ENCODE data around the gene RDM1. TPM values are rescaled to one million over a fixed set of nuclear protein-coding genes. Genes with fewer than 3 reads are reported as not detected.
A peak's percentile ranks its signal among the peaks of the same experiment; 100 is the strongest.

Gene RDM1, protein sequence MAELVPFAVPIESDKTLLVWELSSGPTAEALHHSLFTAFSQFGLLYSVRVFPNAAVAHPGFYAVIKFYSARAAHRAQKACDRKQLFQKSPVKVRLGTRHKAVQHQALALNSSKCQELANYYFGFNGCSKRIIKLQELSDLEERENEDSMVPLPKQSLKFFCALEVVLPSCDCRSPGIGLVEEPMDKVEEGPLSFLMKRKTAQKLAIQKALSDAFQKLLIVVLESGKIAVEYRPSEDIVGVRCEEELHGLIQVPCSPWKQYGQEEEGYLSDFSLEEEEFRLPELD
- total RNA-seq (2021), result 4.7 to 6.4 TPM (median 5.2 TPM) in 3 replicates
- percentile 64 among the genes with signal in this experiment for Bru-seq, nascent RNA
- long read RNA-seq, experiment 1, partial matches to known transcripts, result 1 of 8 reads
- long read RNA-seq, experiment 1, other reads (novel, unspliced or antisense), result 2 of 8 reads
- long read RNA-seq, experiment 2, partial matches to known transcripts, result 0 of 4 reads
- long read RNA-seq, experiment 2, other reads (novel, unspliced or antisense), result 3 of 4 reads
- long read RNA-seq, experiment 3, partial matches to known transcripts, result 0 of 8 reads
- long read RNA-seq, experiment 3, other reads (novel, unspliced or antisense), result 2 of 8 reads

DNA sequence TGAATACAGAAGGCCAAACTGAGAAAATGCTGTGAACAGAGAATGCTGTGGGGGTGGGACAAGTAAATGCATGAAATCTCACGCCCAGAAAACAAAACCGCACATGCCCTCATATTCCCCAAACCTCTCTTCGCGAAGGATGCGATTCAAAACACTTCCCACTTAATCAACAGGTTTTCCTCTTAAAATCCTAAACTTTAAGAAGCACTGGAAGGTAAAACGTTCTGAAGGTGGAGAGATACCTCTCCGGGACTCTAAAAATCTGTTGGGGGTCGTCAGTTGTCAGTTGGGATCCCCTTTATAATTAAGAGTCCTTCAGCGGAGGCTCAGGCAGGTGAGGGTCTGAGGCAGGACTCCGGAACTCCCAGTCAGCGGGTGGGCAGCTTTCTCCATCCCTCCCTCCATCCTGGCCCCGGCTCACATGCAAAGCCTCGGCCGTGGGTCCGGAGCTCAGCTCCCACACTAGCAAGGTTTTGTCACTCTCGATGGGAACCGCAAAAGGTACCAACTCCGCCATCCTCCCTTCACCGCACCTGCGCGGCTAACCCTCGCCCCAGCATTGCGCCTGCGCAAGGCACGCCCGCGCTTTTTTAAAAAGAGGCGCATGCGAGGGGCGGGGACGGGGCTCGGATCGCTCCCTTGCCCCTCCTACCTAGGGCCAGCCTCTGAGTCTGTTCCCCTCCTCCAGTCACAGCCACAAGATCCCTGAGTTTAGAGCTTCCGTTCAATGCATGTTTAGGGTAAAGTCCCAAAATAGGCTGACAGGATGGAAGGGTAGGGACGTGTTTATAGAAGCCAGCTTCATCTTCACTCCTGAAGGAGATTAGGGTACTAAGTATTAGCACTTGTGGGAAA is at the start of gene RDM1:
RDM1 (minus strand) TSS at position 563 of the 855 bp plus-strand sequence; CDS start at position 517, 46 bp downstream.
- H3K27me3 Mint-ChIP-seq (ENCODE audit: low read depth), result peaks cover 11% of the 10 kb centered on the region
- CTCF ChIA-PET, result interaction anchor here (0.6 to 2.8 kb wide), 11 partner anchors 18 to 553 kb away, joined by 3 to 12 read pairs (median 6); partner anchors contain the start of gene TAF15
- peak within 1 kb of the TSS; percentile 73 for H3K4me3 Mint-ChIP-seq
- ATAC-seq, result peak; percentile 99
- peak; percentile 94 for DNase-seq (ENCODE audit: low spot score)
- no peaks in the 10 kb centered on the region; the same call in 1 of the 2 replicates for H3K36me3 Mint-ChIP-seq
- H3K9me3 Mint-ChIP-seq, result no peaks in the 10 kb centered on the region
- H3K27ac Mint-ChIP-seq, result peak within 1 kb of the TSS; percentile 19; the same call in 1 of the 2 replicates
- H3K4me1 Mint-ChIP-seq, result peaks cover 25% of the 10 kb centered on the region
- POLR2A ChIA-PET, result interaction anchor here (1.2 kb wide), 1 partner anchor 121 kb away, joined by 3 read pairs; the partner anchor contains the start of gene TAF15
- TF ChIP-seq NR2C2 (CRISPR knock-in tag; IDR thresholded peaks at IDR 0.05) (no peak), GTF2I (CRISPR knock-in tag; conservative IDR thresholded peaks at IDR 0.05) (no peak), ZBTB21 (CRISPR knock-in tag; IDR thresholded peaks at IDR 0.05; ENCODE audit: borderline replicate concordance) (peak; percentile 67; the same call in 1 of the 2 replicates), ZNF396 (CRISPR knock-in tag; IDR thresholded peaks at IDR 0.05; ENCODE audit: borderline replicate concordance) (no peak), ZNF423 (CRISPR knock-in tag; IDR thresholded peaks at IDR 0.05) (no peak), ETV6 (CRISPR knock-in tag; IDR thresholded peaks at IDR 0.05) (peak; percentile 79), MYBL2 (CRISPR knock-in tag; IDR thresholded peaks at IDR 0.05) (peak; percentile 97), ZNF138 (CRISPR knock-in tag; conservative IDR thresholded peaks at IDR 0.05) (no peak), EMX1 (CRISPR knock-in tag; IDR thresholded peaks at IDR 0.05) (no peak), SMAD3 (CRISPR knock-in tag; IDR thresholded peaks at IDR 0.05; ENCODE audit: borderline replicate concordance) (no peak), TCF7 (CRISPR knock-in tag; IDR thresholded peaks at IDR 0.05; ENCODE audit: low read depth) (no peak), ATF1 (CRISPR knock-in tag; IDR thresholded peaks at IDR 0.05) (no peak), TEAD4 (CRISPR knock-in tag; IDR thresholded peaks at IDR 0.05) (no peak), ESRRA (CRISPR knock-in tag; IDR thresholded peaks at IDR 0.05; ENCODE audit: borderline replicate concordance) (no peak), TEAD1 (CRISPR knock-in tag; IDR thresholded peaks at IDR 0.05) (peak; percentile 33; the same call in 1 of the 2 replicates), SOX15 (CRISPR knock-in tag; IDR thresholded peaks at IDR 0.05) (no peak)
- TF ChIP-seq, protein P1, sequence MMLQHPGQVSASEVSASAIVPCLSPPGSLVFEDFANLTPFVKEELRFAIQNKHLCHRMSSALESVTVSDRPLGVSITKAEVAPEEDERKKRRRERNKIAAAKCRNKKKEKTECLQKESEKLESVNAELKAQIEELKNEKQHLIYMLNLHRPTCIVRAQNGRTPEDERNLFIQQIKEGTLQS (CRISPR knock-in tag; conservative IDR thresholded peaks at IDR 0.05), result no peak
- TF ChIP-seq, protein P2, sequence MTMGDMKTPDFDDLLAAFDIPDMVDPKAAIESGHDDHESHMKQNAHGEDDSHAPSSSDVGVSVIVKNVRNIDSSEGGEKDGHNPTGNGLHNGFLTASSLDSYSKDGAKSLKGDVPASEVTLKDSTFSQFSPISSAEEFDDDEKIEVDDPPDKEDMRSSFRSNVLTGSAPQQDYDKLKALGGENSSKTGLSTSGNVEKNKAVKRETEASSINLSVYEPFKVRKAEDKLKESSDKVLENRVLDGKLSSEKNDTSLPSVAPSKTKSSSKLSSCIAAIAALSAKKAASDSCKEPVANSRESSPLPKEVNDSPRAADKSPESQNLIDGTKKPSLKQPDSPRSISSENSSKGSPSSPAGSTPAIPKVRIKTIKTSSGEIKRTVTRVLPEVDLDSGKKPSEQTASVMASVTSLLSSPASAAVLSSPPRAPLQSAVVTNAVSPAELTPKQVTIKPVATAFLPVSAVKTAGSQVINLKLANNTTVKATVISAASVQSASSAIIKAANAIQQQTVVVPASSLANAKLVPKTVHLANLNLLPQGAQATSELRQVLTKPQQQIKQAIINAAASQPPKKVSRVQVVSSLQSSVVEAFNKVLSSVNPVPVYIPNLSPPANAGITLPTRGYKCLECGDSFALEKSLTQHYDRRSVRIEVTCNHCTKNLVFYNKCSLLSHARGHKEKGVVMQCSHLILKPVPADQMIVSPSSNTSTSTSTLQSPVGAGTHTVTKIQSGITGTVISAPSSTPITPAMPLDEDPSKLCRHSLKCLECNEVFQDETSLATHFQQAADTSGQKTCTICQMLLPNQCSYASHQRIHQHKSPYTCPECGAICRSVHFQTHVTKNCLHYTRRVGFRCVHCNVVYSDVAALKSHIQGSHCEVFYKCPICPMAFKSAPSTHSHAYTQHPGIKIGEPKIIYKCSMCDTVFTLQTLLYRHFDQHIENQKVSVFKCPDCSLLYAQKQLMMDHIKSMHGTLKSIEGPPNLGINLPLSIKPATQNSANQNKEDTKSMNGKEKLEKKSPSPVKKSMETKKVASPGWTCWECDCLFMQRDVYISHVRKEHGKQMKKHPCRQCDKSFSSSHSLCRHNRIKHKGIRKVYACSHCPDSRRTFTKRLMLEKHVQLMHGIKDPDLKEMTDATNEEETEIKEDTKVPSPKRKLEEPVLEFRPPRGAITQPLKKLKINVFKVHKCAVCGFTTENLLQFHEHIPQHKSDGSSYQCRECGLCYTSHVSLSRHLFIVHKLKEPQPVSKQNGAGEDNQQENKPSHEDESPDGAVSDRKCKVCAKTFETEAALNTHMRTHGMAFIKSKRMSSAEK (CRISPR knock-in tag; IDR thresholded peaks at IDR 0.05; ENCODE audit: borderline replicate concordance), result no peak
- TF ChIP-seq, protein P3, sequence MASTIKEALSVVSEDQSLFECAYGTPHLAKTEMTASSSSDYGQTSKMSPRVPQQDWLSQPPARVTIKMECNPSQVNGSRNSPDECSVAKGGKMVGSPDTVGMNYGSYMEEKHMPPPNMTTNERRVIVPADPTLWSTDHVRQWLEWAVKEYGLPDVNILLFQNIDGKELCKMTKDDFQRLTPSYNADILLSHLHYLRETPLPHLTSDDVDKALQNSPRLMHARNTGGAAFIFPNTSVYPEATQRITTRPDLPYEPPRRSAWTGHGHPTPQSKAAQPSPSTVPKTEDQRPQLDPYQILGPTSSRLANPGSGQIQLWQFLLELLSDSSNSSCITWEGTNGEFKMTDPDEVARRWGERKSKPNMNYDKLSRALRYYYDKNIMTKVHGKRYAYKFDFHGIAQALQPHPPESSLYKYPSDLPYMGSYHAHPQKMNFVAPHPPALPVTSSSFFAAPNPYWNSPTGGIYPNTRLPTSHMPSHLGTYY (CRISPR knock-in tag; IDR thresholded peaks at IDR 0.05), result no peak
- TF ChIP-seq, protein P4, sequence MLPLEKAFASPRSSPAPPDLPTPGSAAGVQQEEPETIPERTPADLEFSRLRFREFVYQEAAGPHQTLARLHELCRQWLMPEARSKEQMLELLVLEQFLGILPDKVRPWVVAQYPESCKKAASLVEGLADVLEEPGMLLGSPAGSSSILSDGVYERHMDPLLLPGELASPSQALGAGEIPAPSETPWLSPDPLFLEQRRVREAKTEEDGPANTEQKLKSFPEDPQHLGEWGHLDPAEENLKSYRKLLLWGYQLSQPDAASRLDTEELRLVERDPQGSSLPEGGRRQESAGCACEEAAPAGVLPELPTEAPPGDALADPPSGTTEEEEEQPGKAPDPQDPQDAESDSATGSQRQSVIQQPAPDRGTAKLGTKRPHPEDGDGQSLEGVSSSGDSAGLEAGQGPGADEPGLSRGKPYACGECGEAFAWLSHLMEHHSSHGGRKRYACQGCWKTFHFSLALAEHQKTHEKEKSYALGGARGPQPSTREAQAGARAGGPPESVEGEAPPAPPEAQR (CRISPR knock-in tag; IDR thresholded peaks at IDR 0.05), result no peak
- TF ChIP-seq, protein P5, sequence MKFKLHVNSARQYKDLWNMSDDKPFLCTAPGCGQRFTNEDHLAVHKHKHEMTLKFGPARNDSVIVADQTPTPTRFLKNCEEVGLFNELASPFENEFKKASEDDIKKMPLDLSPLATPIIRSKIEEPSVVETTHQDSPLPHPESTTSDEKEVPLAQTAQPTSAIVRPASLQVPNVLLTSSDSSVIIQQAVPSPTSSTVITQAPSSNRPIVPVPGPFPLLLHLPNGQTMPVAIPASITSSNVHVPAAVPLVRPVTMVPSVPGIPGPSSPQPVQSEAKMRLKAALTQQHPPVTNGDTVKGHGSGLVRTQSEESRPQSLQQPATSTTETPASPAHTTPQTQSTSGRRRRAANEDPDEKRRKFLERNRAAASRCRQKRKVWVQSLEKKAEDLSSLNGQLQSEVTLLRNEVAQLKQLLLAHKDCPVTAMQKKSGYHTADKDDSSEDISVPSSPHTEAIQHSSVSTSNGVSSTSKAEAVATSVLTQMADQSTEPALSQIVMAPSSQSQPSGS (CRISPR knock-in tag; IDR thresholded peaks at IDR 0.05; ENCODE audit: borderline replicate concordance, low read depth), result no peak
- TF ChIP-seq, protein P6, sequence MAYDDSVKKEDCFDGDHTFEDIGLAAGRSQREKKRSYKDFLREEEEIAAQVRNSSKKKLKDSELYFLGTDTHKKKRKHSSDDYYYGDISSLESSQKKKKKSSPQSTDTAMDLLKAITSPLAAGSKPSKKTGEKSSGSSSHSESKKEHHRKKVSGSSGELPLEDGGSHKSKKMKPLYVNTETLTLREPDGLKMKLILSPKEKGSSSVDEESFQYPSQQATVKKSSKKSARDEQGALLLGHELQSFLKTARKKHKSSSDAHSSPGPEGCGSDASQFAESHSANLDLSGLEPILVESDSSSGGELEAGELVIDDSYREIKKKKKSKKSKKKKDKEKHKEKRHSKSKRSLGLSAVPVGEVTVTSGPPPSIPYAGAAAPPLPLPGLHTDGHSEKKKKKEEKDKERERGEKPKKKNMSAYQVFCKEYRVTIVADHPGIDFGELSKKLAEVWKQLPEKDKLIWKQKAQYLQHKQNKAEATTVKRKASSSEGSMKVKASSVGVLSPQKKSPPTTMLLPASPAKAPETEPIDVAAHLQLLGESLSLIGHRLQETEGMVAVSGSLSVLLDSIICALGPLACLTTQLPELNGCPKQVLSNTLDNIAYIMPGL (CRISPR knock-in tag; IDR thresholded peaks at IDR 0.05), result no peak
- TF ChIP-seq, protein P7, sequence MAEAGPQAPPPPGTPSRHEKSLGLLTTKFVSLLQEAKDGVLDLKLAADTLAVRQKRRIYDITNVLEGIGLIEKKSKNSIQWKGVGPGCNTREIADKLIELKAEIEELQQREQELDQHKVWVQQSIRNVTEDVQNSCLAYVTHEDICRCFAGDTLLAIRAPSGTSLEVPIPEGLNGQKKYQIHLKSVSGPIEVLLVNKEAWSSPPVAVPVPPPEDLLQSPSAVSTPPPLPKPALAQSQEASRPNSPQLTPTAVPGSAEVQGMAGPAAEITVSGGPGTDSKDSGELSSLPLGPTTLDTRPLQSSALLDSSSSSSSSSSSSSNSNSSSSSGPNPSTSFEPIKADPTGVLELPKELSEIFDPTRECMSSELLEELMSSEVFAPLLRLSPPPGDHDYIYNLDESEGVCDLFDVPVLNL (CRISPR knock-in tag; IDR thresholded peaks at IDR 0.05; ENCODE audit: borderline replicate concordance, low read depth), result peak; percentile 93
